Ovary (tissue), 3 donors: Measurements from ENCODE around the gene PSKH1.

Source experiments
- POLR2A ChIP-seq: fragments of 450-650 bp; IDR thresholded peaks from one replicate; pipeline ENCODE4 v1.6.1; 2017; ENCODE audit warnings: antibody characterized with exemption, mild to moderate bottlenecking, moderate library complexity
- TF ChIP-seq, protein P1 (sequence below), 3 donors: fragments of 450-650 bp in 2 of 3; fragments of 200-600 bp in 1 of 3; IDR thresholded peaks; one replicate each; pipeline versions ENCODE4 v1.5.1 to v1.8.0; 2016 to 2022; ENCODE audit warnings: antibody characterized with exemption in 3 of 3, mild to moderate bottlenecking in 1 of 3
- donor health status: DM: no; HTN: no; CAD: no.

DNA sequence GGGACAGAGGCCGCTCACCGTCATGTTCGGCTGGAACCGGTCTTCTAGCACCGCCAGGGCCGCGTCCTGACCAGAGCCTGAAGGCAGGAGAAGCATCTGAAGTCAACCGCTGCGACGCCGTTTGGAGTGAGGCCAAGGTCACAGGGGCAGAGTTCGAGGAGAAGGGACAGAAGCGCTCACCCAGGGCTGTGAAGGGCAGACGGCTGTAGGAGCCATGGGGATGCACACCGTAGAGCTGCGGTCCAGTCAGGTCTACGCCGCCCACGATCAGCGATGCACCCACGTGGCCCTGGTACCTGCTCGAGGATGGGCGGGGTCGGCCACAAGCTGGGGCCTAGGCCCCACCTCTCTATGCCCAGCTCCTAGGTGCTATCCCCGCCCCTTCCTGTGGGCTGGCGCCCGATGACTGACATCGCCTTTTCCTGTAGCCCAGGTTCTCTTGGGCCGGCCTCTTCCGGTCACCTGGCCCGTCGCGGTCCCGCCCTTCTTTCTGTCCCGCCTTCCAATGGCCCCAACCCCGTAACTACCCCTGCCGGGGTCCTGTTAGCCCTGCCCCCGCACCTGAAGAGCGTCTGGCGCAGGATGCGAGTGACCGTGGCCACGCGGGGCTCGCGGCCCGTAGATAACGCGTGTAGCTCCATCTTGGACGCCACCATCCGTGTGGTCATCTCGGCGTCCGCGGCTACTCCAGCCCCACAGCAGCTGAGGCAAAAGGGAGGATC is 42.5 kb downstream of the PSKH1 start:
- TF ChIP-seq, protein P1, sequence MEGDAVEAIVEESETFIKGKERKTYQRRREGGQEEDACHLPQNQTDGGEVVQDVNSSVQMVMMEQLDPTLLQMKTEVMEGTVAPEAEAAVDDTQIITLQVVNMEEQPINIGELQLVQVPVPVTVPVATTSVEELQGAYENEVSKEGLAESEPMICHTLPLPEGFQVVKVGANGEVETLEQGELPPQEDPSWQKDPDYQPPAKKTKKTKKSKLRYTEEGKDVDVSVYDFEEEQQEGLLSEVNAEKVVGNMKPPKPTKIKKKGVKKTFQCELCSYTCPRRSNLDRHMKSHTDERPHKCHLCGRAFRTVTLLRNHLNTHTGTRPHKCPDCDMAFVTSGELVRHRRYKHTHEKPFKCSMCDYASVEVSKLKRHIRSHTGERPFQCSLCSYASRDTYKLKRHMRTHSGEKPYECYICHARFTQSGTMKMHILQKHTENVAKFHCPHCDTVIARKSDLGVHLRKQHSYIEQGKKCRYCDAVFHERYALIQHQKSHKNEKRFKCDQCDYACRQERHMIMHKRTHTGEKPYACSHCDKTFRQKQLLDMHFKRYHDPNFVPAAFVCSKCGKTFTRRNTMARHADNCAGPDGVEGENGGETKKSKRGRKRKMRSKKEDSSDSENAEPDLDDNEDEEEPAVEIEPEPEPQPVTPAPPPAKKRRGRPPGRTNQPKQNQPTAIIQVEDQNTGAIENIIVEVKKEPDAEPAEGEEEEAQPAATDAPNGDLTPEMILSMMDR (IDR thresholded peaks at IDR 0.05) = peak in 1 of 3 donors; percentile 8
- peak; percentile 70 for TF ChIP-seq POLR2A
